Brain microvascular endothelial cell (primary cell): ENCODE measurements around the gene TNF.

Experiments used
- DNase-seq: peaks from one replicate; pipeline ENCODE4 v3.0.0-alpha.2; 2020
- H3K27ac ChIP-seq: fragments of 250-450 bp; sonication (Bioruptor Pico); 2 replicates; pipeline ENCODE4 v1.5.1; 2020; ENCODE audit warnings: mild to moderate bottlenecking, moderate library complexity
- H3K27me3 ChIP-seq: fragments of 250-450 bp; sonication (Bioruptor Pico); replicated peaks from 2 replicates; pipeline ENCODE4 v1.5.1; 2020; ENCODE audit warnings: mild to moderate bottlenecking
- H3K36me3 ChIP-seq: fragments of 250-450 bp; sonication (Bioruptor Pico); replicated peaks from 2 replicates; pipeline ENCODE4 v1.5.1; 2020; ENCODE audit warnings: mild to moderate bottlenecking
- H3K4me3 ChIP-seq: 2 replicates; pipeline ENCODE4 v1.5.1; 2011; ENCODE audit warnings: low read depth, mild to moderate bottlenecking, control low read depth, low read length, moderate library complexity
- CTCF ChIP-seq: IDR thresholded peaks from 2 replicates; pipeline ENCODE4 v1.5.1; 2011; ENCODE audit warnings: low read depth, mild to moderate bottlenecking, moderate library complexity, low read length, control low read depth, inconsistent platforms; ENCODE audit errors: missing control alignments
- in situ Hi-C: cut with HindIII; loops from 2 replicates; pipeline ENCODE4 v1.10.0; 2017; ENCODE audit warnings: low sequenced_read_pairs, low pct_ligation_motif_present

Gene TNF

GRCh38 chr6:31559958-31560696 lies 15.2 kb upstream of the TNF start:
- TF ChIP-seq CTCF, result no peak
- peak overlapping the region; percentile 68 for H3K27ac ChIP-seq

GRCh38 chr6:31560697-31561058 lies 14.7 kb upstream of the TNF start:
- no peak for TF ChIP-seq CTCF
- no peak for DNase-seq
- peak overlapping the region; percentile 68 for H3K27ac ChIP-seq
- H3K27me3 ChIP-seq, result no peaks in the 10 kb centered on the region
- H3K4me3 ChIP-seq, result no peak overlapping the region
- in situ Hi-C loops, result no loop called here
- peaks cover 17% of the 10 kb centered on the region for H3K36me3 ChIP-seq

More at GRCh38 chr6:31559958-31560696, 15.2 kb upstream of the TNF start:
- Histone ChIP-seq H3K27me3 (no peaks in the 10 kb centered on the region), H3K36me3 (peaks cover 17% of the 10 kb centered on the region), H3K4me3 (no peak overlapping the region)
- in situ Hi-C loops, result no loop called here
- DNase-seq, result peak; percentile 51

GRCh38 chr6:31567531-31568370 lies 7.6 kb upstream of the TNF start:
- no peak overlapping the region for H3K27ac ChIP-seq
- no peaks in the 10 kb centered on the region for H3K27me3 ChIP-seq
- no peak overlapping the region for H3K4me3 ChIP-seq
- H3K36me3 ChIP-seq, result no peaks in the 10 kb centered on the region
- no peak for DNase-seq
- in situ Hi-C loops, result no loop called here
- no peak for TF ChIP-seq CTCF

GRCh38 chr6:31568537-31568961 lies 6.8 kb upstream of the TNF start:
- no peak overlapping the region for H3K4me3 ChIP-seq
- H3K27ac ChIP-seq, result no peak overlapping the region
- DNase-seq, result no peak
- in situ Hi-C loops, result no loop called here
- H3K27me3 ChIP-seq, result no peaks in the 10 kb centered on the region
- H3K36me3 ChIP-seq, result no peaks in the 10 kb centered on the region
- no peak for TF ChIP-seq CTCF

GRCh38 chr6:31569861-31570536 lies 5.4 kb upstream of the TNF start:
- no peak for DNase-seq
- no peak overlapping the region for H3K27ac ChIP-seq
- TF ChIP-seq CTCF, result no peak
- no peak overlapping the region for H3K4me3 ChIP-seq
- no peaks in the 10 kb centered on the region for H3K27me3 ChIP-seq
- in situ Hi-C loops, result no loop called here
- no peaks in the 10 kb centered on the region for H3K36me3 ChIP-seq
